CD14-positive monocyte (primary cell): ENCODE measurements around the gene ESRRG. TPM values are rescaled to one million over a fixed set of nuclear protein-coding genes. Genes with fewer than 3 reads are reported as not detected.

Experiments used
- DNase-seq, 3 donors: peaks; one replicate each; pipeline ENCODE4 v3.0.0-alpha.2; 2011 to 2022
- H2AFZ ChIP-seq: 2 replicates; pipeline ENCODE4 v1.6.0; 2012; ENCODE audit warnings: mild to moderate bottlenecking, low read depth, low read length, inconsistent platforms; ENCODE audit not compliant: insufficient read depth, poor library complexity, severe bottlenecking
- H3K27ac ChIP-seq, 2 donors: 1 replicate in 1 of 2; 2 replicates in 1 of 2; pipeline ENCODE4 v1.5.1; 2012 to 2013; ENCODE audit warnings: low read length in 2 of 2, control low read depth in 1 of 2, inconsistent platforms in 1 of 2, low read depth in 1 of 2, mild to moderate bottlenecking in 1 of 2
- H3K27me3 ChIP-seq, 2 donors: one replicate each; pipeline versions ENCODE4 v1.6.0 to v1.6.1; 2011 to 2013; ENCODE audit warnings: low read length in 2 of 2; ENCODE audit not compliant: control insufficient read depth in 2 of 2, insufficient read depth in 2 of 2
- H3K36me3 ChIP-seq, 2 donors: replicated peaks in 1 of 2; 1 replicate in 1 of 2; 2 replicates in 1 of 2; pipeline versions ENCODE4 v1.5.1 to v1.6.1; 2012 to 2013; ENCODE audit warnings: low read length in 2 of 2, control low read depth in 1 of 2, inconsistent platforms in 1 of 2, mild to moderate bottlenecking in 1 of 2; ENCODE audit not compliant: insufficient read depth in 2 of 2, control insufficient read depth in 1 of 2
- H3K4me1 ChIP-seq, 2 donors: 1 replicate in 1 of 2; 2 replicates in 1 of 2; pipeline versions ENCODE4 v1.5.1 to v1.6.1; 2012 to 2013; ENCODE audit warnings: low read length in 2 of 2, control low read depth in 1 of 2, inconsistent platforms in 1 of 2, mild to moderate bottlenecking in 1 of 2, moderate library complexity in 1 of 2; ENCODE audit not compliant: insufficient read depth in 2 of 2, control insufficient read depth in 1 of 2
- H3K4me2 ChIP-seq: replicated peaks from 2 replicates; pipeline ENCODE3; 2012; ENCODE audit warnings: low read length, moderate library complexity, mild to moderate bottlenecking; ENCODE audit not compliant: poor library complexity, severe bottlenecking; ENCODE audit errors: extremely low read depth
- H3K4me3 ChIP-seq, 3 experiments: fragments of 200-600 bp in 1 of 3; sonication (generic) in 1 of 3; replicated peaks in 1 of 3; 1 replicate in 2 of 3; 2 replicates in 1 of 3; pipeline ENCODE4 v1.5.1; 2011 to 2013; ENCODE audit warnings: low read length in 3 of 3, mild to moderate bottlenecking in 3 of 3, control low read depth in 2 of 3, low read depth in 2 of 3, inconsistent platforms in 1 of 3, moderate library complexity in 1 of 3
- H3K79me2 ChIP-seq: 2 replicates; pipeline ENCODE4 v1.6.0; 2012; ENCODE audit warnings: mild to moderate bottlenecking, control low read depth, inconsistent platforms, low read length, moderate library complexity; ENCODE audit not compliant: insufficient read depth
- H3K9ac ChIP-seq: 2 replicates; pipeline ENCODE4 v1.6.0; 2017; ENCODE audit warnings: low read length, mild to moderate bottlenecking; ENCODE audit not compliant: insufficient read depth, poor library complexity, severe bottlenecking
- H3K9me3 ChIP-seq, 2 donors: replicated peaks in 1 of 2; 1 replicate in 1 of 2; 2 replicates in 1 of 2; pipeline versions ENCODE4 v1.5.1 to v1.6.1; 2012 to 2013; ENCODE audit warnings: low read length in 2 of 2, control low read depth in 1 of 2; ENCODE audit not compliant: control insufficient read depth in 1 of 2, insufficient read depth in 1 of 2
- H4K20me1 ChIP-seq: 2 replicates; pipeline ENCODE4 v1.6.0; 2012; ENCODE audit warnings: mild to moderate bottlenecking, low read length, control low read depth, moderate library complexity; ENCODE audit not compliant: insufficient read depth
- H3K27ac Mint-ChIP-seq, 7 donors: one replicate each; pipeline ENCODE4 v1.8.0; 2020; ENCODE audit warnings: mild to moderate bottlenecking in 7 of 7, mixed read lengths in 7 of 7, moderate library complexity in 6 of 7, inconsistent platforms in 2 of 7
- H3K27me3 Mint-ChIP-seq, 3 donors: one replicate each; pipeline ENCODE4 v1.8.0; 2021 to 2022; ENCODE audit warnings: low read depth in 3 of 3, mild to moderate bottlenecking in 3 of 3, mixed read lengths in 3 of 3, moderate library complexity in 3 of 3, inconsistent platforms in 1 of 3
- H3K36me3 Mint-ChIP-seq, 2 donors: one replicate each; pipeline ENCODE4 v1.8.0; 2020; ENCODE audit warnings: mixed read lengths in 2 of 2, inconsistent platforms in 1 of 2, mild to moderate bottlenecking in 1 of 2
- H3K4me1 Mint-ChIP-seq: one replicate; pipeline ENCODE4 v1.8.0; 2020; ENCODE audit warnings: mild to moderate bottlenecking, mixed read lengths
- H3K4me3 Mint-ChIP-seq, 2 donors: one replicate each; pipeline ENCODE4 v1.8.0; 2020; ENCODE audit warnings: mild to moderate bottlenecking in 2 of 2, mixed read lengths in 2 of 2, moderate library complexity in 1 of 2
- H3K9me3 Mint-ChIP-seq, 7 donors: one replicate each; pipeline ENCODE4 v1.8.0; 2020 to 2022; ENCODE audit warnings: mixed read lengths in 7 of 7, mild to moderate bottlenecking in 6 of 7, moderate library complexity in 6 of 7, inconsistent platforms in 2 of 7
- WGBS: methylation state at CpG from one replicate; pipeline ENCODE4 v1.1.5; 2013; ENCODE audit warnings: missing lambda C conversion rate; ENCODE audit not compliant: insufficient coverage; 5-methylcytosine and 5-hydroxymethylcytosine counted together
- intact Hi-C, 2 donors: fragments of 100-400 bp; cut with micrococcal nuclease; formaldehyde crosslinking; loops; one replicate each; pipeline versions ENCODE4 v1.15.0 to v1.15.1; 2023
- polyA plus RNA-seq, 3 donors: library from polyadenylated mRNA; depleted of rRNA in 1 of 3; unstranded in 2 of 3; stranded (reverse) in 1 of 3; fragments of 300-500 nt in 2 of 3; fragments of >200 nt in 1 of 3; fragmentation: Illumina TruSeq in 2 of 3; gene quantifications; 1 replicate in 2 of 3; 2 replicates in 1 of 3; pipeline ENCODE4 v1.2.3, GENCODE V29; 2012 to 2021
- TF ChIP-seq, protein P1 (sequence below): fragments of 200-600 bp; IDR thresholded peaks from one replicate; pipeline ENCODE4 v1.8.0; 2022; ENCODE audit warnings: antibody characterized with exemption, mild to moderate bottlenecking

Gene ESRRG
- polyA plus RNA-seq, 3 donors: not detected

DNA sequence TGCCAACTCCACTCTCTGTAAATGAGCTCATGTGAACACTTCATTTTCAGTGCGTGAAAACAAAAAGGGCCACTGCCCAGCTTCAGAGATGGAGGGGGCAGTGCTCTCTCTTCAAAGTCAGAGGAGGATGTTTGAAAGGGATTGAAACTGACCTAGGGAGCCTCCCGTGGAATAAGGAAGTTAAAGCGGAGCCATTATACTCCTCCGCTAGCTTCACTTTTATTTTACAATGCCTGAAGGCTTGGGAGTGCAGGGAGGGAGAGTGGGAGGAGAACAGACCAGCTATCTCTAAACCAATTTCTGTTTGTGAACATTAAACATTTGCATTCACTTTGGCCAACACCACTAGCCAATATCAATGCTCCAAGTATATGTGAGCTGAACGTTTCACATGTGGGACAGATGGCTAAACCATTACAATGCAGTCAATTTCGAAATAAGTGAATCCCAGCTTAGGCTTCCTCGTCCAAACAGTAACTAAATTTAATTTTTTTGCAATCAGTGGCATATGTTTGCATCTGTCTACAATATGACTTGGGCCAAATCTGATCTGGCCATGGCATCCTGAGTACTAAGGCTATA lies 126.9 kb downstream of the ESRRG start:
- Histone ChIP-seq H2AFZ (no peak overlapping the region), H3K4me3 (no peak overlapping the region), H4K20me1 (no peaks in the 10 kb centered on the region), H3K4me1 (peaks cover 1 to 5% of the 10 kb centered on the region in 2 donors), H3K9ac (no peak overlapping the region), H3K4me2 (no peak overlapping the region), H3K36me3 (no peaks in the 10 kb centered on the region), H3K79me2 (no peaks in the 10 kb centered on the region), H3K9me3 (no peaks in the 10 kb centered on the region), H3K27me3 (peaks cover 0 to 7% of the 10 kb centered on the region in 2 donors), H3K27ac (no peak overlapping the region)
- H3K4me3 Mint-ChIP-seq: no peak overlapping the region
- no peak for DNase-seq
- TF ChIP-seq, protein P1, sequence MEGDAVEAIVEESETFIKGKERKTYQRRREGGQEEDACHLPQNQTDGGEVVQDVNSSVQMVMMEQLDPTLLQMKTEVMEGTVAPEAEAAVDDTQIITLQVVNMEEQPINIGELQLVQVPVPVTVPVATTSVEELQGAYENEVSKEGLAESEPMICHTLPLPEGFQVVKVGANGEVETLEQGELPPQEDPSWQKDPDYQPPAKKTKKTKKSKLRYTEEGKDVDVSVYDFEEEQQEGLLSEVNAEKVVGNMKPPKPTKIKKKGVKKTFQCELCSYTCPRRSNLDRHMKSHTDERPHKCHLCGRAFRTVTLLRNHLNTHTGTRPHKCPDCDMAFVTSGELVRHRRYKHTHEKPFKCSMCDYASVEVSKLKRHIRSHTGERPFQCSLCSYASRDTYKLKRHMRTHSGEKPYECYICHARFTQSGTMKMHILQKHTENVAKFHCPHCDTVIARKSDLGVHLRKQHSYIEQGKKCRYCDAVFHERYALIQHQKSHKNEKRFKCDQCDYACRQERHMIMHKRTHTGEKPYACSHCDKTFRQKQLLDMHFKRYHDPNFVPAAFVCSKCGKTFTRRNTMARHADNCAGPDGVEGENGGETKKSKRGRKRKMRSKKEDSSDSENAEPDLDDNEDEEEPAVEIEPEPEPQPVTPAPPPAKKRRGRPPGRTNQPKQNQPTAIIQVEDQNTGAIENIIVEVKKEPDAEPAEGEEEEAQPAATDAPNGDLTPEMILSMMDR: no peak
- no peak overlapping the region for H3K27ac Mint-ChIP-seq
- peaks cover 6% of the 10 kb centered on the region for H3K4me1 Mint-ChIP-seq
- intact Hi-C loops: no loop called here
- 75% methylated on average over 2 of the region's 7 CpGs for WGBS
- no peaks in the 10 kb centered on the region for H3K36me3 Mint-ChIP-seq
- H3K27me3 Mint-ChIP-seq: peaks cover 1 to 18% (median 9%) of the 10 kb centered on the region in 3 donors
- peaks cover 0 to 3% (median 0%) of the 10 kb centered on the region in 7 donors for H3K9me3 Mint-ChIP-seq

DNA sequence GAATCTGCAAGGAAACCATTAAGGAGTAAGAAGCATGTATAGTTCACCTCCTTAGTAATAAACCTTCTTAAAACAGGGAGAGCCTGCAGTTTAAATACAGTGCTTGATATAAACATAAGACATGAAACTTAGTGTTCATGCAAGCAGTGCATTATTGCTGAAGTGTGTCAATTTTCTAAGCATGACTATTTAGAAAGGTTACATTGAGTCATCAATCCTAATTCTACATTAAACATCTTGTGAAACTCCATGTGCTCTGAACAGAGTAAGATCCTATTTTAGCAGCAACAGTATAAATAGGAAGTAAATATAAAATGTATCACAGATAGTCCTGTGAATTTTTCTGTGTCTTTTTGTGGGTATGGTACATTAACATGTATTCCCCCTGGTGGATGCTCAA lies 135.5 kb downstream of the ESRRG start:
- Histone ChIP-seq H3K9ac (no peak overlapping the region), H3K27ac (no peak overlapping the region), H3K79me2 (no peaks in the 10 kb centered on the region), H3K9me3 (no peaks in the 10 kb centered on the region), H3K4me3 (no peak overlapping the region), H3K36me3 (no peaks in the 10 kb centered on the region), H3K4me1 (no peaks in the 10 kb centered on the region), H2AFZ (no peak overlapping the region), H4K20me1 (no peaks in the 10 kb centered on the region), H3K4me2 (no peak overlapping the region), H3K27me3 (no peaks in the 10 kb centered on the region)
- no peak overlapping the region for H3K27ac Mint-ChIP-seq
- no peaks in the 10 kb centered on the region for H3K4me1 Mint-ChIP-seq
- DNase-seq: no peak
- H3K27me3 Mint-ChIP-seq: peaks cover 0 to 2% (median 0%) of the 10 kb centered on the region in 3 donors
- TF ChIP-seq, protein P1: no peak
- H3K36me3 Mint-ChIP-seq: no peaks in the 10 kb centered on the region
- intact Hi-C loops: no loop called here
- H3K9me3 Mint-ChIP-seq: peaks cover 0 to 7% (median 0%) of the 10 kb centered on the region in 7 donors
- H3K4me3 Mint-ChIP-seq: no peak overlapping the region
